GM12878 (cell line): Measurements from ENCODE around the gene C19orf33. TPM values are rescaled to one million over a fixed set of nuclear protein-coding genes. Genes with fewer than 3 reads are reported as not detected.

Experiments
- ATAC-seq: fragments of 200-7000 bp; cut with Tn5 transposase; 3 replicates; pipeline ENCODE4 v1.9.1; 2020; ENCODE audit warnings: mild to moderate bottlenecking, moderate library complexity
- BruUV-seq: library from RNA; stranded (reverse); fragments of 400-500 nt; replicated peaks from 2 replicates; lab custom pipeline; 2021; lab: Mats Ljungman, UMichigan
- CTCF ChIA-PET: fragments of 300-600 bp; sonication (Branson Sonifier 250); formaldehyde crosslinking; extraction: SDS; loops from one replicate; lab custom pipeline; 2021; ENCODE audit warnings: inconsistent platforms; lab: Yijun Ruan, JAX
- POLR2A ChIA-PET: fragments of 350-600 bp; formaldehyde crosslinking; extraction: SDS; loops from one replicate; lab custom pipeline; 2021; ENCODE audit warnings: inconsistent platforms; lab: Charles Lee
- RAD21 ChIA-PET: fragments of 300-600 bp; sonication (Branson Sonifier 250); formaldehyde crosslinking; loops from one replicate; lab custom pipeline; 2023; ENCODE audit warnings: antibody characterized with exemption; ENCODE audit not compliant: unreplicated experiment; lab: Charles Lee
- SMC1A ChIA-PET: fragments of 300-600 bp; sonication (Branson Sonifier 250); formaldehyde crosslinking; loops from one replicate; lab custom pipeline; 2023; ENCODE audit not compliant: unreplicated experiment, uncharacterized antibody; lab: Charles Lee
- DNase-seq: peaks from one replicate; pipeline ENCODE4 v3.0.0-alpha.2; 2011; ENCODE audit warnings: low read depth, low spot score
- FAIRE-seq: peaks from 3 replicates; lab custom pipeline; 2011; peaks lifted over from hg19 to GRCh38; lab: Jason Lieb, UNC
- H2AFZ ChIP-seq: 2 replicates; pipeline ENCODE4 v1.6.0; 2011; ENCODE audit warnings: low read depth, low read length, control low read depth; ENCODE audit not compliant: control insufficient read depth
- H3K27ac ChIP-seq: 2 replicates; pipeline ENCODE4 v1.5.1; 2011; ENCODE audit warnings: control low read depth; ENCODE audit not compliant: control insufficient read depth, insufficient read depth
- H3K27me3 ChIP-seq, 2 experiments: replicated peaks in 1 of 2; 2 replicates each; pipeline versions ENCODE4 v1.6.0 to v1.6.1; 2011; ENCODE audit warnings: low read length in 1 of 2; ENCODE audit not compliant: control insufficient read depth in 2 of 2, insufficient read depth in 2 of 2
- H3K36me3 ChIP-seq, 2 experiments: 2 replicates each; pipeline ENCODE4 v1.5.1; 2011; ENCODE audit warnings: low read length in 1 of 2; ENCODE audit not compliant: control insufficient read depth in 2 of 2, insufficient read depth in 2 of 2
- H3K4me1 ChIP-seq: 2 replicates; pipeline ENCODE4 v1.6.1; 2011; ENCODE audit warnings: mild to moderate bottlenecking, low read length, moderate library complexity, mixed read lengths; ENCODE audit not compliant: control insufficient read depth, insufficient read depth
- H3K4me2 ChIP-seq: 2 replicates; pipeline ENCODE4 v1.6.0; 2011; ENCODE audit warnings: control low read depth; ENCODE audit not compliant: control insufficient read depth, insufficient read depth
- H3K4me3 ChIP-seq: fragments of 200-600 bp; sonication (generic); 2 replicates; pipeline ENCODE4 v1.5.1; 2016
- H3K79me2 ChIP-seq: 2 replicates; pipeline ENCODE4 v1.6.0; 2011; ENCODE audit warnings: low read length; ENCODE audit not compliant: control insufficient read depth, insufficient read depth
- H3K9ac ChIP-seq: 2 replicates; pipeline ENCODE4 v1.8.0; 2011; ENCODE audit warnings: low read length, control low read depth, mixed read lengths; ENCODE audit not compliant: control insufficient read depth, insufficient read depth
- H3K9me3 ChIP-seq: replicated peaks from 3 replicates; pipeline ENCODE4 v1.5.1; 2011; ENCODE audit warnings: mild to moderate bottlenecking, low read length; ENCODE audit not compliant: control insufficient read depth, insufficient read depth
- H4K20me1 ChIP-seq: 2 replicates; pipeline ENCODE4 v1.6.0; 2011; ENCODE audit not compliant: control insufficient read depth, insufficient read depth
- BCL11A ChIP-seq: IDR thresholded peaks from 2 replicates; pipeline ENCODE4 v1.6.1; 2011; ENCODE audit warnings: low read depth, low read length
- HCFC1 ChIP-seq: fragments of 150-350 bp; IDR thresholded peaks from 2 replicates; pipeline ENCODE4 v1.6.1; 2014; ENCODE audit warnings: low read length
- IKZF2 ChIP-seq, 2 experiments: fragments of 450-650 bp; IDR thresholded peaks; 2 replicates each; pipeline ENCODE4 v1.6.1; 2017; ENCODE audit warnings: mild to moderate bottlenecking in 2 of 2, moderate library complexity in 2 of 2
- LARP7 ChIP-seq: fragments of 450-650 bp; IDR thresholded peaks from 2 replicates; pipeline ENCODE4 v1.6.1; 2017; ENCODE audit warnings: mild to moderate bottlenecking
- MTA2 ChIP-seq: fragments of 450-650 bp; IDR thresholded peaks from 2 replicates; pipeline ENCODE4 v1.6.1; 2016; ENCODE audit warnings: low read depth, mild to moderate bottlenecking, moderate library complexity
- MTA3 ChIP-seq: IDR thresholded peaks from 2 replicates; pipeline ENCODE4 v1.6.1; 2012; ENCODE audit warnings: low read length, inconsistent platforms, borderline replicate concordance
- MYB ChIP-seq: fragments of 150-350 bp; IDR thresholded peaks from 2 replicates; pipeline ENCODE4 v1.6.1; 2014; ENCODE audit warnings: mild to moderate bottlenecking, low read depth, low read length, borderline replicate concordance
- NFYA ChIP-seq: IDR thresholded peaks from 2 replicates; pipeline ENCODE4 v1.6.1; 2011; ENCODE audit warnings: low read depth, mild to moderate bottlenecking, low read length, improper control_type of control experiment, borderline replicate concordance
- NFYB ChIP-seq: IDR thresholded peaks from 2 replicates; pipeline ENCODE4 v1.6.1; 2011; ENCODE audit warnings: low read depth, mild to moderate bottlenecking, low read length, improper control_type of control experiment, moderate library complexity; ENCODE audit not compliant: insufficient read depth
- NR2C1 ChIP-seq: fragments of 450-650 bp; IDR thresholded peaks from 2 replicates; pipeline ENCODE4 v1.6.1; 2017; ENCODE audit warnings: antibody characterized with exemption, mild to moderate bottlenecking, moderate library complexity
- NR2F1 ChIP-seq: fragments of 450-650 bp; conservative IDR thresholded peaks from 2 replicates; pipeline ENCODE4 v1.6.1; 2017; ENCODE audit warnings: mild to moderate bottlenecking
- NRF1 ChIP-seq: conservative IDR thresholded peaks from 2 replicates; pipeline ENCODE4 v1.6.1; 2011; ENCODE audit warnings: mild to moderate bottlenecking, low read depth, low read length, improper control_type of control experiment
- STAT1 ChIP-seq: fragments of 450-650 bp; conservative IDR thresholded peaks from 2 replicates; pipeline ENCODE4 v1.6.1; 2014; ENCODE audit warnings: antibody characterized with exemption, mild to moderate bottlenecking
- TBL1XR1 ChIP-seq: IDR thresholded peaks from 2 replicates; pipeline ENCODE4 v1.6.1; 2012; ENCODE audit warnings: low read depth, low read length, improper control_type of control experiment
- WRNIP1 ChIP-seq: IDR thresholded peaks from 2 replicates; pipeline ENCODE4 v1.6.1; 2011; ENCODE audit warnings: low read depth, low read length, improper control_type of control experiment, borderline replicate concordance
- WGBS: methylation state at CpG from one replicate; pipeline ENCODE4 v1.1.6; 2016; ENCODE audit warnings: low lambda C conversion rate; ENCODE audit not compliant: insufficient replicate concordance, insufficient coverage; ENCODE audit errors: missing lambda C conversion rate; 5-methylcytosine and 5-hydroxymethylcytosine counted together
- in situ Hi-C: fragments of 300-500 bp; cut with MboI; formaldehyde crosslinking; loops from 9 replicates; pipeline ENCODE4 v1.14.3; 2018; ENCODE audit warnings: mixed read lengths
- intact Hi-C: fragments of 100-400 bp; cut with micrococcal nuclease; formaldehyde crosslinking; loops from one replicate; pipeline ENCODE4 v1.14.2; 2022; ENCODE audit not compliant: unreplicated experiment
- polyA plus RNA-seq, 11 experiments: library from polyadenylated mRNA; depleted of rRNA in 4 of 11; unstranded in 6 of 11; stranded (reverse) in 5 of 11; fragments of >200 nt; fragmentation: Nextera tagmentation in 4 of 11; fragmentation: Illumina TruSeq in 1 of 11; extraction: Ambion mirVana in 4 of 11; extraction: Trizol in 1 of 11; gene quantifications; 1 replicate in 1 of 11; 2 replicates in 10 of 11; pipeline versions ENCODE4 v1.2.1 to v1.2.3, GENCODE V29; 2011 to 2016; ENCODE audit warnings: inconsistent platforms in 2 of 11, missing spikeins in 2 of 11, low read depth in 1 of 11
- total RNA-seq, 4 experiments: library from RNA; depleted of rRNA in 3 of 4; stranded (reverse); fragments of >200 nt in 3 of 4; fragmentation: Illumina TruSeq in 1 of 4; extraction: Trizol in 1 of 4; gene quantifications; 2 replicates each; pipeline versions ENCODE4 v1.2.1 to v1.2.3, GENCODE V29; 2013 to 2021
- TF ChIP-seq, protein P1 (sequence below): fragments of 450-650 bp; IDR thresholded peaks from 2 replicates; pipeline ENCODE4 v1.6.1; 2016; ENCODE audit warnings: mild to moderate bottlenecking

The C19orf33 gene
- total and polyA plus RNA-seq, 10 of the 15 experiments (the other 5 are each of a cell fraction or from before 2014, with no cell fraction given) = 0.28 to 0.45 TPM; not detected in 8

DNA sequence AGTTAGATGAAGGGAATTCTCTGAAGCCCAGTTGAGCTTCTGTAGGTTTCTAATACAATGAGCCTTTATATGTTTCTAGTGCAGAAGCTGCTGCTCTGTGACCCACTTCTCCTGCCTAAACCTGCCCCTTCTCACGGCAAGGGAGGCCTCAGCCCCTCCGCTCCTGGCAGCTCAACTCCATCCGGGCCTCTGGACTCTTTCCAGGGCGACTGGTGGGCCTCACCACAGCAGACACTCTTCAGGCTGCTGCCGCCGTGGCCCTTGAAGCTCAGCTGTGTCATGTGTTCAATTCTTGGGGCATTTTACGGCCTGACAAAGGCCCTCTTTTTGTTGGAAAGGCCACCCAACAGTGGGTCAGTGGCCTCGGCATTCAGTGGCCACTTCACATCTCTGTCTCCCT lies 10.0 kb upstream of the C19orf33 start:
- TF ChIP-seq NR2C1 (no peak), MTA3 (no peak), NR2F1 (no peak), NRF1 (no peak), MYB (no peak), WRNIP1 (no peak), MTA2 (no peak), STAT1 (no peak), LARP7 (no peak), IKZF2 (IDR thresholded peaks at IDR 0.05) (no peak), NFYA (no peak), HCFC1 (no peak), TBL1XR1 (no peak), NFYB (no peak), BCL11A (no peak)
- TF ChIP-seq, protein P1, sequence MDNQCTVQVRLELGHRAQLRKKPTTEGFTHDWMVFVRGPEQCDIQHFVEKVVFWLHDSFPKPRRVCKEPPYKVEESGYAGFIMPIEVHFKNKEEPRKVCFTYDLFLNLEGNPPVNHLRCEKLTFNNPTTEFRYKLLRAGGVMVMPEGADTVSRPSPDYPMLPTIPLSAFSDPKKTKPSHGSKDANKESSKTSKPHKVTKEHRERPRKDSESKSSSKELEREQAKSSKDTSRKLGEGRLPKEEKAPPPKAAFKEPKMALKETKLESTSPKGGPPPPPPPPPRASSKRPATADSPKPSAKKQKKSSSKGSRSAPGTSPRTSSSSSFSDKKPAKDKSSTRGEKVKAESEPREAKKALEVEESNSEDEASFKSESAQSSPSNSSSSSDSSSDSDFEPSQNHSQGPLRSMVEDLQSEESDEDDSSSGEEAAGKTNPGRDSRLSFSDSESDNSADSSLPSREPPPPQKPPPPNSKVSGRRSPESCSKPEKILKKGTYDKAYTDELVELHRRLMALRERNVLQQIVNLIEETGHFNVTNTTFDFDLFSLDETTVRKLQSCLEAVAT = no peak
- Histone ChIP-seq H3K9ac (no peak overlapping the region), H3K27ac (no peak overlapping the region), H2AFZ (no peak overlapping the region), H3K9me3 (no peaks in the 10 kb centered on the region), H3K27me3 (no peaks in the 10 kb centered on the region), H3K79me2 (no peaks in the 10 kb centered on the region), H3K4me1 (no peaks in the 10 kb centered on the region), H3K36me3 (no peaks in the 10 kb centered on the region), H4K20me1 (no peaks in the 10 kb centered on the region), H3K4me3 (no peak overlapping the region), H3K4me2 (no peak overlapping the region)
- BruUV-seq = no TSS peak
- in situ Hi-C loops (no loop called here), intact Hi-C loops (no loop called here)
- SMC1A ChIA-PET = interaction anchor here (1.0 kb wide), 1 partner anchor 29 kb away, joined by 3 read pairs; no protein-coding TSS in a partner anchor
- POLR2A ChIA-PET = no interaction called here
- FAIRE-seq (no peak), ATAC-seq (no peak), DNase-seq (no peak)
- CTCF ChIA-PET = no interaction called here
- RAD21 ChIA-PET = no interaction called here
- WGBS = 66% methylated on average over 8 of the region's 8 CpGs
